CD4-positive, alpha-beta T cell treated with Interleukin-4 for 4 hours (primary cell): ENCODE data around the gene CREB3.

Experiments
- DNase-seq: peaks from one replicate; pipeline ENCODE4 v3.0.0-alpha.2; 2020

The CREB3 gene

DNA sequence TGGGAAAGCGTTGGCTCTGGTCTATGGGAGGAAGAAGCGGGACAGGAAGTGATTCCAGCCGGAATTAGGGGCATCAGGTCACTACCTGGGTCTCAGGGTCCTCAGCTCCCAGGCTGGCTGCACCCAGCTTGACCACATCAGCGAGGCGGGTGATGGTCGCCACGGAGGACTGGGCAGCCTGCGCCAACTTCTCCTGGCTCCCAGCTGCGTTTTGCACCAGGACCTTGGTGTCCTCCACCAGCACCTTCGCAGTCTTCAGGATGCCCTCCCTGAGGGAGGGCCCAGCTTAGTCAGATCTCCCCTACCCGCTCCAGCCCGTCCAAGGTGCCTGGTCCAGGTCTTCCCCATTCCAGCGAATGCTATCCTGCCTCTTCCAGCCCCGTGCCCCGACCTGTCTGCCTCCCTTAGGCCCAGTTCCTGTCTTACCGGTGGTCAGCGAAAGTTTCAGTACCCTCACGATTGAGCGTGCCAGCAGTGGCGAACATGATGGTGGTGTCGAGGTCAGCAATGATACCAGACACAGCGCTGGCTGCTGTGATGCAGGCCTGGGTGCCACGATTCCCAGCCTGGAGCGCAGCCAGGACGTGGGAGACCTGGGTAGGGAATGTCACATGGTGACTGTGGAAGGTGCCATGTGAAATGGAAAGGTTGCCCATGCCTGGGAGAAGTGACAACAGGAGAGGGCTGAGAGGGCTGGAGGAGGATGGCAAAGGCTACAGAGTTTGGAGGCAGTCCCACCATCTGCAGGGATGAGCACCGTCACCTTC lies 28.4 kb upstream of the CREB3 start:
- DNase-seq: no peak

DNA sequence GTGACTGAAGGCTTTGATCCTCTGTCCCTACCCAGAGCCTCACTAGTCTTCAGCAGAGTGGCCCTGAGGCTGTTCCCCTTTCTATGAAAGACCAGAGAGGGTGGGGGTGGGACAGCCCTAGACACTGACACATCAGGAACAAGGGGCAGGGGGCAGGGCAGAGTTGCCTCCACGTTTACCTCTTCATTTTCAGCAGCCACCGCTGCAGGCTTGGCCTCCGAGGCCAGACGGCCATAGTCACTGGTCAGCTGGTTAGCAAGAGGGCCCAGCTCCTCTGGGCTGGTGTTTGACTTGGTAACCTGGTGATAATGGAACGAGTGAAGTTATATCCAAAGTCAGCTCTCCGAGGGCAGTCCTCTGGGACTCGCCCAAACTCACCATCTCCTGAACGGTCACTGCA lies 27.1 kb upstream of the CREB3 start:
- DNase-seq: no peak

DNA sequence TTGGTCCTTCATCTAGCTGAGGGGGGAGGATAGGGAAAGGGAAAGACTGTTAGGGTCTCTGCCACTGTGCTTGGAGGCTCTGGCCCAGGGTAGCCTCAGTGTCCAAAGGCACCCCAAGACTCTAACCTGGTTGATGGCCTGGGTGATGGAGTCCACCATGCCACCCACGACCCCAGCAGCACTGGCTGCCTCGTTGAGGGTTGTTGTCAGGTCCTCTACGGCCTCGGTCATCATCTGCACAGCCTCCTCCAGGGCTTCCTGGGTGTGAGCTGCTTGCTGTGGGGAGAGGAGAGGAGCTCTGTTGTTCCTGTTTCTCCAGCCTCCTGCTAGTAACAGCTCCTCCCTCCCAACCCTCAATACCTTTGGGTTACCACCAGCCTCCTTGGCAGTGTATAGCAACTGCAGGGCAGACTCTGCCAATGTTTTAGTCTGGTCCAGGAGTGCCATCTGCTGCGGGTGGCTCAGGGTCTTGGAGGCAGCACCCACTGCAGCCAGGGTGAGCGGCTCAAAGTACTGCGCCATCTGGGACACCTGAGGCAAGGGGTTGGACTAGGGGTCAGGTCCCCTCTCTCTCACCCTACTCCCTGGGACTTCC lies 26.5 kb upstream of the CREB3 start:
- DNase-seq: no peak

DNA sequence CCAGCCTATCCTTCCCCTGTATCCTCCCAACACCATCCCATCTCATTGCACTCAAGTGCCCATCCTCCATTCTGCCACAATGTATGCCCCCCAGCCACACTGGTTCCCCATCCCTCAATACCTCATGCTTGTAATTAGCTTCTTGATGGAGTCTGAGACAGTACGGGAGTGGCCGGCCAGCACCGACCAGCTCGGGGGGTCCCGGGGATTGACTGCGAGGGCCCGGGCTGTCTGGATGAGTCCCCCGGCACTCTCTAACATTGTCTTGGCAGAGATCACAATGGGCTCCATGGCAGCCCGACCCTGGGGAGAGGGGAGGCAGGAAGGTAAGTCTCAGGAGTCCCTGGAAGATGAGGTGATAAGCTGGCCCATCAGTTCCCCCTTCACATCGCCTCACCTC lies 25.5 kb upstream of the CREB3 start:
- no peak for DNase-seq

DNA sequence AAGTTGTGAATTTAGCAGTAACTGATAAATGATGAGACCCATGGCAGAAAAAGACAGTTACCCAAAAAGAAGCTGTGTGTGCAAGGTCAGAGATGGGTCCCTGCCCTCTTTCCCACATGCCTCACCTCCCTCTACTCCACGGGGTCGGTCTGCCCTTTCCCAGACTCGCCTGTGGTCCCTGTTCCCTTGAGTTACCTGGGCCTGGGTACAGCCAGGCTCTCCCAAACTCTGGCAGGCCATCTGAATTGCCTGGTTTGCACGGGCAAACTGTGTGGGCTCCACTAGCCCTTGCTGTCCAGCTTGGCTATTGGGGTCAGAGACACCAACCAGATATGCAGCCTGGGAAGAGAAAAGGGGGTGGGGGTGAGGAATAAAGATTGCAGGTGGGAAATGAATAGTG lies 24.3 kb upstream of the CREB3 start:
- no peak for DNase-seq

DNA sequence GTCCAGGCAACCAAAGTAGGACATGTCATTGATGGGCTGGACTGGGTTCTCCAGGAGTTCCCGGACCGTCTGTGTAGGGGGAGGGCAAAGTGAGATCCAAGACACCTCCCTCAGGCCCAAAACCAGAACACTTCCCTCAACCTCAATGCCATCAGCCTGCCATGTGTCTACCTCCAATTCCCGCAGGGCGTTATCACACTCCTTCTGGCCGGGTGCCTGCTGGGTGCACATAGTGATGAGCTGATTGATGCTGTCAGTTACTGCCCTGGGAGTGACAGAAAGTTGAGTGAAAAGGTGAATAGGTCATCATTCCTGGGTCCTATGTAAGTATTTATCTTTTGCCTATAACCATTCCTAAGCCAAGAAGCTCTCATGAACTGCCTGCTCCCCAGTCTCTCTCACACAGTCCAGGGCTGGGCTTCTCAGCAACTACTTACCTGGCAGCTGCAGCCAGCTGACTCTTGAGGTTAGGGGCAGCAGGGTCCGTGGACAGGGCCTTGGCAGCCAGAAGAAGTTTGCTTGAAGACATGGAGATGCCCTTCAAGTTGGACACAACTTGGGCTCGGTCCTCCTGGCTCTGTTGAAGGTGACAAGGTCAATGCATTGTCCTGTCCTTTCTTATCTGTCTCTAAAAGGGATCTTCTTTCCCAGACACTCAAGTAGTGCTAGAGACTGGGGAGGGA lies 21.5 kb upstream of the CREB3 start:
- DNase-seq: no peak

DNA sequence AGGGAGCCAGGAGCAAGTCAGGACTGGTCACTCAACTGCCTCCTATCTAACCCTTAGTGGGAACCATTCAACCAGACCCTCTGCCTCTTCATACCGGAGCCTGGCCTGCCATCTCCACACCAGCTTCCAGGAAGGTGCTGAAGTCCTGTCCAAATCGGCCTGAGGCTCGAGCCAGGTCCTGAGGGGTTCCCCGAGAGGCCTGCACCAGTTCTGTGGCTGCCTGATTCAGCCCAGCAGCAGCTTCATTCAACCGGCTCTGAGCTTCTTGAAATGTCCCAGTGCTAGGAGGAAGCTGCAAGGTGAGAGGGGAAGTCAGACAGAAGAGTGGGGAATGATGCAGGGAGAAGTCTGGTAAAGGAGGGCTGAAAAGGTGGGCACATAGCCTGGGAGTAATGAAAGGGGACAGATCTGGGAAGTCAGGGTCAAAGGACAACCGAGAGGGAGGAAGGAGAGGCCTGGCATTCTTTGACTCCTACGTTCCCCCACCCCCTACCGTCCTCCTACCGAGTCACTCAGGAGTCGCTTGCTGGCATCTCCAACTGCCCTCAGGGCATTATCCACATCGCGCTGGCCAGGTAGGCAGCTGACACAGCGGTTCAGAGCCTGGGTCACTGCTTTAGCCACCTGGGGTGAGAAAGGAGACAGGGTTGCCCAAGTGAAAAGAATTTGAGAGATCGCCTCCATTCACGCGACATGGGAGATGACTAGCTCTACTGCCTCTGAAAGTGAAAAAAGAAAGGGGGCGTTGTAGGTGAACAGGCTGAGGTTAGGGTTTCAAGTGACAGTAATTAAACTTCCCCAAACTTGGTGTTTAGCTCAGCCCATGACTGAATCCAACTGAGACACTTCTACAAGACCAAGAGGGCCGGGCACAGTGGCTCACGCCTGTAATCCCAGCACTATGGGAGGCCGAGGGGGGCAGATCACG lies 20.7 kb upstream of the CREB3 start:
- no peak for DNase-seq

DNA sequence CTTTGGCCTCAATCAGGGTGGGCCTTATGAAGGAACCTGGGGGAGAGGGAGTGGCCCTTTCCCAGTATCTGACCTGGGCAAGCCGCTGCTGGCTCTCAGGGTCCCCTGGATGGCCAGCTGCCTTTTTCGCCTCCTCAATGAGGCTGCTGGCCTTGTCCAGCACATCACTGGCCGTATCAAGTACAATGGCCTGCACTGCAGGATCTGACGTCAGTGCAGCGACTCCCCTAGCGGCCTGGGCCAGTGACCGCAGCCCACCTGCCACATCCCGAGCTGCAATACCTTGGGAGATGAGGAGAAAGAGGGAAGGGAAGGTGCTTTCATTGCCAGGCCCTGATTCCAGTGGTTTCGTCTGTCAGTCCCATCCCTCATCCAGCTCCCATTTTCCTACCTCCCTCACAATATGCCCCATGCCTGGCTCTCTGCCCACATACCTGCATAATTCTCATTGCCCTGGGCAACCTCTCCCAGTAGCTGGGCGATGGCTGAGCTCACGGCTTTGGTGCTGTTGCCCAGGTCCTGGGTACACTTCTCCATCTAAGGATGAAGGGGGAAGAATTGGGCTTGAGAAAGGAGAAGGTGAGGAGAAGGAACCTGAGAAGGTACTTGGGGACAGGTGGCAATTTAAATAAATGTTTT lies 19.6 kb upstream of the CREB3 start:
- DNase-seq: no peak

DNA sequence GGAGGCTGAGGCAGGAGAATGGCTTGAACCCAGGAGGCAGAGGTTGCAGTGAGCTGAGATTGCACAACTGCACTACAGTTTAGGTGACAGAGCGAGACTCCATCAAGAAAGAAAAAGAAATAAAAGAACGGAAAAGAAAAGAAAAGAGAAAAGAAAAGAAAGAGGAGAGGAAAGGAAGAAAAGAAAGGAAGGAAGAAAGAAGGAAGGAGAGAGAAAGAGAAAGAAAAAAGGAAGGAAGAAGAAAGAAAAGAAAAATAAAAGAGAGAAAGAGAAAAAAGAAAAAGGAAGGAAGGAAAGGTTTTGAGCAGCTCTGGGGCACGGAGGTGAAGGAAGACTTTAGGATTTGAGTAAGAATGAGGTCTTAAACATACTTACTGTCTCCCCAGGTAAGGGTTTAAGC lies 18.9 kb upstream of the CREB3 start:
- DNase-seq: no peak

DNA sequence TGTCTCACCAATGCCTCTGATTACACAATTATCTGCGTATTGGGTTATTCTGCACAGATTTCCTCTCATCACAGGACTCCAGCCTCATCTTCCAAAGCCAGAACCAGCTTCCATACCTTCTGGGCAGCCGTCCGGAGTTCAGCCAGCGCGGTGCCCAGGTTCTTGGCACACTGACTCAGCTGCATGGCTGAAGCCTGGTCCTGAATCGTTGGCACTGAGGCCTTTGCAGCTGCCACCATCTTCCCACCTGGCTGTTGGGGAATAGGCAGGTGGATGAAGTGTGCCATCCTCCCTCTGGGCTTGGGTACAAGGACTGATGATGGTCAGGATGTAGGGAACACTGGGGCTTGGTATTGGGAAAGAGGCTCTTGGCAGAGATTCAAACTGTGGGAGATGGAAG lies 18.3 kb upstream of the CREB3 start:
- DNase-seq: no peak

DNA sequence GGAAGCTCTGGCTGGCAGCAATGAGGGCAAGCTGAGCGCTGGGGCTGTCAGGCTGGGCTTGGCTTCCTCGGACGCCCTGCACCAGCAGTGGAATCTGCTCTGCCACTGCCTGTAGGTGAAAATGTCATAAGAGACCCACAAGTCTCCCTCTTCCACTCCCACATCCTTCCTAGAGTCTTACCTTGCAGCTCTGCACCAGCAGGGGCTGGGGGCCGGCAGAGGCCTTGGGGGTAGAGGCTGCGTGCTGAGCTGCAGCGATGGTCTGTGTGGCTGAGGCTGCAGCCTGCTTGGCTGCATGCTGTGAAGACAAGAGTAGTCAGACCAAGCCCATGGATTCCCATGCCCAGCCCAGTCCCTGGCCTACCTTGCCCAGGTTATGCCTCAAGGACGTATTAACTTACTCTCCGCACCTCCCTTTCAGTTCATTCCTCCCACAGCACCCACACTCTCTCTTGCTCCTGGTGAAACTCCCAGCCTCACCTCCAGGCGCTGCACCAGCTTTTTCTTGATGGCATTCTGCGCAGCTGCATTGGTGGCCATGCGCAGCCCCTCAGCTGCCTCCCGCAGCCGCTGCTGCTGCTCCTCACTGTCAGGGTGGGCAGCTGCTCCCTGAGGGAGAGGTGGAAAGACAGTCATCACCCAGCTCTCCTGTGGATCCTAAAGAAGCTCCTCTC lies 17.8 kb upstream of the CREB3 start:
- no peak for DNase-seq

DNA sequence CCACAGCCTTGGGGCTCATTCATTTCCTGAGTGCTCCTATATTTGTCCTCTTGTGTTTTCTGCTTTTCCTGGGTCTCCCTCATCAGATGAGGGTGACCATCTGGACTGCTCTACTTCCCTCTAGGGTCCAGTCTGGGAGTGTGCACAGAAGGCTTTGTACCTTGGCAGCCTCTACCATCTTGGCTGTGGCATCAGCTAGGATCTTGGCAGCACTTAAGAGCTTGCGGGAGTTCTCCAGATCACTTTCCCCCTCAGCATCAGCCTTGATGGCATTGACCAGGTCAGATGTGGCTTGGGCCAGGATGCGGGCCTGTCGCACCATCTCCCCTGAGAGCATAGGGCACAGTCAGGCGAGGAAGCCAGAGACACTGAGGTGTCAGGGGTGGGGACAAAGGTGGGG lies 16.2 kb upstream of the CREB3 start:
- DNase-seq: no peak

DNA sequence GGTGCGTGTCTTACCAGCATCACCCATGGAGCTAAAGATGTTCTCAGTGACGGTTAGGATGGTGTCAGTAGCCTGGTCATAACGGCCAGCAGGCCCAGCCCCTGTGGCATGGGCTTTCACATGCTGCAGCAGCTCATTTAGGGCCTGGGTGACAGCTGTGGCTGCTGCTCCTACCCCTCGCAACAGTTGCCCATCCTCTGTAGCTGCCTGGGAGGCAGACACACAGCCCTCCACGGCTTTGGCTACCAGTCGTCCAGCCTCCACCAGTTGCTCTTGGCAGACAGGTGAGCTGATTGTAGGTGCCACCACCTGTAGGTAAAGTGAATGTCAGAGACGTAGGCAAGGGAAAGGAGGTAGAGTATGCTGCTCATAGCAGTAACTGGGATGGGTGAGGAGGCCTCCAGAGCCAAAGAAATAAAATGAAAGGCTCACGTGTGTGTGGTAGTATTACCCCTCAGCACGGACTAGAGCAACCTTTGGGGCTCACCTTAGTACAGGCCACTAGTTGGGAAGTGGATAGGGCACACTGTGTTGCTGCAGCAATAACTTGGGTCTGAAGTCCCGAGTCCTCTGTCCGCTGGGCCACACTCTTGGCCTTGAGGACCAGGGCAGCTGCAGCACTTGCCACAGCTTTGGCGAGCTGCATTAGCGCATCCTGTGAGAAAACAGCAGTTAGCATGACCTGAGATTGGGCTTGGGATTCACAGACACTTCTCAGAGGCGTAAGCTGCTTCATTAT lies 15.2 kb upstream of the CREB3 start:
- no peak for DNase-seq

DNA sequence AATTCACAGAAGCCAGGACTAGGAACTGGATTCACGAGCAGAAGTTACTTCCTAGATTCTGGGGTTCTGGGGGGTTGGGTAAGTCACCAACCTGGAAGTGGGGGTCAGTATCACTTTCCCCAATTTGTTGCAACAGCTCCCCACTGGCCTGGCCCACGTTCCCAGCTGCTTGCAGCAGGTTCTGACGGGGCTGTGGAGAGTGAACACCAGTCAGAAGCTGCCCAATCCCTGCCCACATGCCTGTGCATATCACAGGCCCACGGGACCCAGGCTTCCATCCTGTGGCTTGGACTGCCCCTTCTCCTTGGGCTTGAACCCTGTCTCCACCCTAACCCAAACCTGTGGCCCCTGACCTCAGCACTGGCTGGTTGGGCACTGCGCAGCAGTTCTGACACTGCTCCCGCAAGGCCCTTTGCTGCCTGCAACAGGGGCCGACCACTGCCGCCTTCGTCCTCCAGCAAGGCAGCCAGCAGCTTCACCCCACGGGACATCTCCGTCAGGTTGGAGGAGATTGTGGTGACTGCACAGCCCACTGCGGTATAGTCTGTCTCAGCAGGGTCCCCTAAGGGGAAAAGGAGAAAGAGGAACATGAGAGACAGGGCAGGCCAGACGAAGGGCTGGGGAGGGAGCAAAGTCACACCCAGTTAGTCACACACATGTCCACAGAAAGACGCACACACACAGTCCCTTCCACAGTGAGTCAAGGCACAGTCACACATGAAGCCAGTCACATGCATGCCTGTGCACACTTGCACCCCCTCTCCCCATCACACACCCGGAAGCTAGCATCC lies 13.6 kb upstream of the CREB3 start:
- DNase-seq: no peak

DNA sequence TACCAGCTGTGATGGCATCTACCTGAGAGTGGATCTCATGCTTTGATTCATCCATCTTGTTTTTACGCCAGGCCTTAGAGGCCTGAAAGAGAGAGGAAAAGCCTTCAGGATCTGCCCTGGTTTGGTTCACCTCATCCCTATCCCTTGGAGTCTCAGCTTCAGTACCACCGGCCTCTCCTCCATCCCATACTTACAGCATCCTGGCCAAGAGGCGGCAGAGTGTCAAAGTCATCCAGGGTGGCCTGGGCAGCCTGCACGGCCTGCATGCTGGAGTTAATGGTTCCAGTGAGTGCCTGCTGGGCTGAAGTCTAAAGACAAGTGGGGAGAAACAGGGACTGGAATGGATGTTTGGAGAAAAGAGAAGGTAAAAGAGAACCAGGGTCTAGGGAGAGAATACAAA lies 12.9 kb upstream of the CREB3 start:
- no peak for DNase-seq

DNA sequence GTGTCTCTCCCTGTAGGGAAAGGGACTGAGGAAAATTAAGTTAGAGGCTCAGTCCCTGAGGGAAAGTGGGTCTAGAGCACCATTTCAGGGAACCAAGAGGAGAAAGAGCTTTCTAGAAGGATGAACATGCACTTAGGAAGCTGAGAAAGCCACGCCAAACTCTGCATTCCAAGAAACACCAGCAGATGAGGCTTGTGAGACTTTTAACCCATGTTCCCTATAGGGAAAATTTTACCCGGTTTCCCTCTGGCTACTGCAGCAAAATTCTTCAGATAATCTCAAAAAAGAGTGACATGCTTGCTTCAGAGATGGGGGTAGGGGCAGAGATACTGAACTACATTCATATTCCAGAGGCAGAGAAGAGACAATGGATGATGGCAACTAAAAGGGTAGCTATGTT lies 9.0 kb upstream of the CREB3 start:
- no peak for DNase-seq

DNA sequence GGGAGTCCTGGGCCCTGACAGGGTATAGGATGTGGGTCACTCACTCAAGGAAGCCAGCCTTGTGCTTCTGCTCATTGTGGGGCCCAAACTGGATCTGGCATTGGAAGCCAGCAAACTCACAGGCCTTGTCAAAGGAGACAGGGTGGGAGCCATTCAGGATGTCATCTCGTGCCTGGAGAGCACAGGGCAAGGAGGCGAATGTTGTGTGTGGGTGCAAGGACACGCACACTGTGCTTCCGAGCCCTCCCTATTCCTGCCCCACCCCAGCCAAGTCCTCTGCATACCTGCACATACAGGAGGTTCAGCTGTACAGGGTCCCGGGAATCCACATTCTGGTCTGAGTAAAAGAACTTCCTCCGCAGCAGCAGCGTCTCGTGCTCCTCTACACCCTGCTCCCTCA lies 8.6 kb upstream of the CREB3 start:
- DNase-seq: no peak

DNA sequence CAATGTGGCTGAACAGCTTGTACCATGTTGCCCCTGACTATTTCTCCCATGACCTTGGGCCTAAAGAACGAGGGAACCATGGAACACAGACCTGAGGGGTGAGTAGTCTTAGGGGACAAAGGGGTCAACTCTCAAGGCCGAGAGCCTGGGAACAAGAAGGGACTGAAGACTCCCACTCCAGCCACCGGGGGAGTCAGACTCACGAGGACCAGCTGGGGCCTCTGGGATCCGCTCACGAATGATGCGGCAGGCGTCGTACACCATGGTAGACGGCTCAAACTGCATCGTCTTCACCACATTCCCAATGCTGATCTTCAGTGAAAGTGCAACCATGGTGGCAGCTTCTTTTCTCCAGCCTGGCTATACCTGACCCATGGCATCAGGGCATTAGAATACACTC lies 7.1 kb upstream of the CREB3 start:
- no peak for DNase-seq

DNA sequence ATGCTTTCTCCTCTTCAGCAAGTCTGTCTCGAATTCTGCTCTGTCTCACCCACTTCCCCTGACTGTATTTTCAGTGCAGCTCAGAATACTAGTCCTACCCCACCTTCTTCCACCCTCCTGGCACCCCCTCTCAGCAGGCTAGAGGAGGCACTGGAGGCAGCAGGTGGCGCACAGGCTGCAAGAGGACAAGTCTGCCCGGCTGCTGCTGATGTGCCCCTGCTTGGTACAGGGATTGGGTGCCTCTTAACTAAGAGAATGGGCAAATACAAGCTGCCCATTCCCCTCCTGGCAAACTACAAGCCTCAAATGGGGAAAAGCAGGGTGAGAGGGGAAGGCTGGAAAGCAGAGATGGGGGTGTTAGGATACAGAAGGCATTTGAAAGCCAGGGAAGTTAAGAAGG lies 5.5 kb upstream of the CREB3 start:
- peak; percentile 36 for DNase-seq

DNA sequence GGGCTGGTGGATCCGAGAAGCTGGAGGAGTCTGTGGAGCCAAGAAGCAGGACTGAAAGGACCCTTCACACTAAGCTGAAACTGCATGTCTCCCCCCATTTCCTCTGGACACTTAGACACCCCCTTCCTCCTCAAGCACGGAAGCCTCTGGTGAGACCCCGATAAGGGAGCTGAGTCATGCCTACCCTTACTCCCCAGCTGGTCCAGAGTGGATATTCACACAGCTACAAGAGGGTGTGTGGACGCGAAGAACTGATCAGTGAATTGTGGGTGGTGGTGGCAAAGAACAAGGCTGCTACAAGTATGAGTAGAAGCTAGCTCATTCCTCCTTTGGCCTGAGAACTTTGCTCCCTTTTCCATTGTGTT lies 4.8 kb upstream of the CREB3 start:
- no peak for DNase-seq
